GM18951 (cell line): ENCODE data around the gene CUZD1.
"Not testable (repeated sequence)": the region's sequence is repeated elsewhere in the genome, so short reads cannot be mapped to it uniquely, and the experiment has no call there.

ENCODE experiments used
- POLR2A ChIP-seq: IDR thresholded peaks from 4 replicates; pipeline ENCODE4 v1.6.1; 2011; ENCODE audit warnings: mild to moderate bottlenecking; ENCODE audit not compliant: insufficient read length, insufficient read depth; ENCODE audit errors: extremely low read depth
- in situ Hi-C: fragments of 300-500 bp; cut with MboI; formaldehyde crosslinking; loops from one replicate; pipeline ENCODE4 v1.12.0; 2022; ENCODE audit warnings: low sequenced_read_pairs, mixed read lengths, inconsistent platforms; ENCODE audit not compliant: unreplicated experiment

The CUZD1 gene

DNA sequence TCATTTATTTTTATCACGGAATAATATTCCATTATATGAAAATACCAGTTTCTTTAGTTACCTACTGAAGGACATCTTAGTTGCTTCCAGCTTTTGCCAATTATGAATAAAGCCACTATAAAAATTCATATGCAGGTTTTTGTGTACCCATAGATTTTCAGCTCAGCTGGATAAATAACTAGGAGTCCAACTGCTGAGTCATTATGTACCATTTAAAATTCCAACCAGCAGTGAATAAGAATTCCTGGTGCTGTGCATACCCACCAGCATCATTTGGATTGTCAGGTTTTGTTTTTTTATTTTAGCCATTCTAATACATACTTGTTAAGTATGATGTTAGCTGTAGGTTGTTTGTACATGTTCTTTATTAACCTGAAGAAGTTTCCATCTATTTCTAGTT lies 19.2 kb upstream of the CUZD1 start:
- in situ Hi-C loops: no loop called here
- TF ChIP-seq POLR2A: no peak

DNA sequence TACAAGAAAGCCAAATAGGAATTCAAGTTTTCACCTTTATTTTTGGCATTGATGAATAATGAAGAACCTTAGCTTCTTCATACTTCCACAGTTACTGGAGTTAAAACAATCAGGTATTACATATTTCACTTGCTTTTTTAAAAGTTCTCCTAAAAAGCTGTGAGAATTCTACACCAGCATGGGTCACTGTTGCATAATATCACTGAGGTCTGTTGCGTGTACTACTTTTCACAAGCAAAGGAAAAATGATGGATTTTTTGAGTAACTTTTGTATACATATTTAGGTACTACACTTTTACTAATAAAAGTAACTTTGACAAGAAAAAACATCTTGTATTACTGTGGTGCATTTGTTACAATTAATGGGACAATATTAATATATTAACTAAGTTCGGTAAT lies 18.5 kb upstream of the CUZD1 start:
- no peak for TF ChIP-seq POLR2A
- in situ Hi-C loops: no loop called here

DNA sequence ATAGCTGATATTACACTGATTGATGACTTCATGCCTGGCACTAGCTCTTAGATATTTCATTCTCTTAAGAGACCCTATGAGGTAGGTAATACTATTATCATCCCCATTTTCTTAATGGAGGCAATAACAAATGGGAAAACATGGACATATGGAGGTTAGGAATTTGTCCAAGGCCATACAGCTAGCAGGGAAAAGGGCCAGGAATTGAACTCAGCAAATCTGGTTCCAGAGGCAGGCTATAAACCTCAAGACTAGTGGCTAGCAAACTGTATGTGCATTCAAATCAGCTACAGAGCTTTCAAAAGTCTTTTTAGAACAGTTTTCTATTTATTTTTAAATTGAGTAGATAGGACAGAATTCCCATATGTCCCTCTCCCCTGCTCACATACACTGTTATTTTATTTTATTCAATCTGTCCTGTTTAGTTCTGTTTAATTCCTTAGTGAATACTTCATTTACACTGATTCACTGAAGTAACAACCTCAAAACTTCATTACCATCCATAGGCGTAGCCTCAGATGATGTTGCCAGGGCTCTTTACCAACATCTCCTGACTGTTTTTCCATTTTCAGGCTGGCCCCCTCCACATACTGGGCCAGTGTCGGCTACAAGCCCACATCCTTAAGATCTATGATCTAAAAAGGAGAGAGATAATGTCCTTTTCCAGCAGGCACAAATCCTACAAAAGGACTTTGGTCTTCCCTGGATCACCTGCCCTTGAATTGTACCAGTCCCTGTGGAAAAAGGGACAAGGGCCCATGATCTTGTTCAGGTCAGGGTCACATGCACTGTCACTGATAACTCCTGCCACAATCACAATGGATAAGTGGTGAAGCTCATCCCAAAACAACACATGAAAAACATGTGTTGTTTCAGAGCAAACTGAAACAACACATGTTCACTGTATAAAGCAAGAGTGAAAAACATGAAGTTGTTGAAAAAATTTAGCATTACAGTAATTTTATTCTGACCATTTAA lies 17.8 kb upstream of the CUZD1 start:
- TF ChIP-seq POLR2A: no peak
- in situ Hi-C loops: no loop called here

DNA sequence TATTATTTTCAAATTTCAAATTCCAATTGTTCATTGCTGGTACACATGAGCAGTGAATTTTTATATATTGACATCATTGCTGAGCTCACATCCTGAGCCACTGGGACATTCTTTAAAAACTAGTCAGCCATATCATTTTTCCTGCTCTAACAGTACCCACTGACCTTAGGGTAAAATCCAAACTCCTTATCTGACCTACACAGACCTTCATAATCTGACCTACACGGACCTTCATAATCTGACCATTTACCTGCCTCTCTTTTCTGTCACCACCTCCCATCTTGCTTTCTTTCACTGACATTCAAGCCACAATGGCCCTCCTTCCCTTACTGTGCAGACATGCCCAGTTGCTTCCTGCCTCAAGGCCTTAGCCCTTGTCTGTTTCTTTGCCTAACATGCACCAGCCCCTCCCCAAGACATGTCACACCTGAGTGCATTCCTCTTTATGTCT lies 16.1 kb upstream of the CUZD1 start:
- no peak for TF ChIP-seq POLR2A
- in situ Hi-C loops: no loop called here

DNA sequence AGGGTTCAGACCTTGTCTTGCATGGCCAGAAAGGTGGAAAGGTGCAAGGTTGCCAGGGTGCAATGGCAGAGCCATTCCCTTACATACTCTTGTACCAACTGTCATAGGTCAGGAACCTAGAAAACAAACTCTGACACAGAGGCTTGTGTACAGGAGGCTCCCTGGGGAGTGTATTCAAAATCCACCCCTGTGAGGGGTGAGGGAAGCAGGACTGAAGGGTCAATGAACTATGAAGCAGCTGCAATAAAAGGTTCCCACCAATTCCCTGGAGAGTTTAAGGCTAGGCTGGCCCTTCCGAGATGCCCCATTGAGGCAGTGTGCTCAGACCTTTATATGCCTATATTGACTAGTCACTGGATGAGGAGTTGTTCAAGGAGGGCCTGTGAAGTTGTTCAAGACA lies 13.9 kb upstream of the CUZD1 start:
- in situ Hi-C loops: no loop called here

DNA sequence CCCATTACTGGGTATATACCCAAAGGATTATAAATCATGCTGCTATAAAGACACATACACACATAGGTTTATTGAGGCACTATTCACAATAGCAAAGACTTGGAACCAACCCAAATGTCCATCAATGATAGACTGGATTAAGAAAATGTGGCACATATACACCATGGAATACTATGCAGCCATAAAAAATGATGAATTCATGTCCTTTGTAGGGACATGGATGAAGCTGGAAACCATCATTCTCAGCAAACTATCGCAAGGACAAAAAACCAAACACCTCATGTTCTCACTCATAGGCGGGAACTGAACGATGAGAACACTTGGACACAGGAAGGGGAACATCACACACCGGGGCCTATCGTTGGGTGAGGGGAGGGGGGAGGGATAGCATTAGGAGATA lies 12.4 kb upstream of the CUZD1 start:
- in situ Hi-C loops: not testable (repeated sequence)

More for the DNA sequence above, 13.9 kb upstream of the CUZD1 start:
- no peak for TF ChIP-seq POLR2A

DNA sequence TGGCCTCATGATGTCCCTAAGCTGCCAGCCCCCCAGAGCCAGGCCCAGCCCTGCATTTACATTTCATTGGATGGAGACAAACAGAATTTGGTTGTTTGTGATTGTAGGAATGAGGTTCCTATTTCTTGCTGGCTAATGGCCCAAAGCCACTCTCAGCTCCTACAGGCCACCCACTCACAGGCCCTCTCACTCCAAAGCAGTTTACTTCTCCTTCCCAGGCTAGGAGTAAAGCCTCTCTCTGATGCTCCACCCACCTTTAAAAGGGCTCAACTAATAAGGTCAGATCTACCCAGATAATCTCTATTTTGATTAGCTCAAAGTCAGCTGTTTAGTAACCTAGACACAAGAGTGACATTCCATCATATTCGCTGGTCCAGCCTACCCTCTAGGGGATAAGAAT lies 11.2 kb upstream of the CUZD1 start:
- in situ Hi-C loops: no loop called here

DNA sequence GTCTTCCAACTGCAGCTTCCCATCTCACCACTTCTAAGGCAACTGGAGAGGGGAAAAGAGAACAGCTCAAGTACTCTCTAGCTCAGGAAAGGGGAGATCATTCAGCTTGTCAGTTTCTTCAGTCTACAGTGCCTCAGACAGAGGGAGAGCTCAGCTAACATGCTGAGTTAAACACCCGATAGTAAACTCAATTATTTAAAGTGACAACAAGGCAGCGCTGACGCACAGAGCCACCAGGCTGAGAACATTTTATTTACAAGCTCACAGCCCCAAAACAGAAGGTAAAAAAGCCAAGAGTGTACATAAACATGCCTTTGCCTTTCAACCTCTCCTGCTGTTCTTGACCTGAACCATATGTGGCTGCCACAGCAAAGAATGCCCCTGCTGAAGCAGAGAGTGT lies 10.1 kb upstream of the CUZD1 start:
- in situ Hi-C loops: no loop called here
- TF ChIP-seq POLR2A: no peak

More for the DNA sequence above, 11.2 kb upstream of the CUZD1 start:
- TF ChIP-seq POLR2A: no peak

DNA sequence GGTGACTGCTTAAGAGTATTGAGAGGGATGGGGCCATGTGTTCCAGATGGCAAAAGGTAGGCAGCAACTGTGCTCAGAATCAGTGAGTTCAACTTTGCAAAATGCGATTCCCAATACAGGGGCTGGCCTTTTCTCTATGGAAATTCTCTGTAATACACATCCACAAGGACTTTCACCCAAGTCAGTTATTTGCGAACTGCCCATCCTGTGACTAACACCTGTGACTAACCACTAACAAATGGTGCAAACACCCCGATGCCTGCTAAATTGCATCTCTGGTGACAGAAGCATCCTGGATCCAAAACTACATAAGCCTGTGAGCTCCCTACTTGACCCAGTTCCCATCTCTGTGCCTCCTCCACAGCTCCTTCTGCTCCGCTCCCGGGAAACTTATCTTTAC lies 9.0 kb upstream of the CUZD1 start:
- TF ChIP-seq POLR2A: no peak
- in situ Hi-C loops: no loop called here

DNA sequence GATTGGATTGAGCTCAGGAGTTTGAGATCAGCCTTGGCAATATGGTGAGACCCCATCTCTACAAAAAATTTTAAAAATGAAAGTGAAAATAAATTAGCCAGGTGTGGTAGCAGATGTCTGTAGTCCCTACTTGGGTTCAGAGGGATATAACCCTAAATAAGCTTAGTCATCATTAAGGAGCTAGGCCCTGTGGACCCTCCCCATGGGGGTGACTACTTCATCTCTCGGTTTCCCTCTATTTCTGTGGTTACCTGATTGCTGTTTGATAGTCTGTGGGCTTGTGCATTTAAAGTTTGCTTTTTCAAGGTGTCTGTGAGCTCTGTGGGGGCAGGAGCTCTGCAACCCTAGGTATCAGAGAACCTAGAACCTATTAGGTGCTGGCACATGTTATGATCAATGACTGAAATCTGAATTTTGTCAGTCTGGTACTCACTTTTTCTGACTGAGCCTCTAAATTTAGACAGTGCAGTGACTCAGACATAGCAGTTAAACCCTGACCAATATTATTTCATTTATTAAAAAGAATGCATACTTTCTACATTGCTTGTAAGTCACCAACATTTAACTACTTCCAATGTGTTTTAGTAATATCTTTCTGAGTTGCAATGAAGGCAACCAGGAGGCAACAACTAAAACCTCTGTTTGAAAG lies 8.1 kb upstream of the CUZD1 start:
- in situ Hi-C loops: no loop called here
- no peak for TF ChIP-seq POLR2A

DNA sequence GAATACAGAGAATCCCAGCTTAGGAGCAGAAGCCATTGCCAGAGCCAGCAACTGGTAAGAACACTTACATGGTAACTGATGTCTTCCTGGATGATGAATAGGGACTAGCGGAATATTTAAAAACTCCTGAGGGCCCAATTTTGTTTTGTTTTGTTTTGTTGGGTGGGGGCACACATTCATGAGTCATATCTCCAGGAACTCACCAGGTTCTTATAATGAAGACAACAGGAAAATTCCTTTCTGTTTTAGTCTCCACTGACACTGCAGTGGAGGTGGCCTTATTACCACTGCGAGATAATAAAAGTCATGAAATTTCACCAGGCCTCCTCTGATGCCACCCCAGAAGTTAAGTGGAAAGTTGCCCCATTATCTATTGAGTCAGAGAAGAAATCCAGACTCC lies 6.6 kb upstream of the CUZD1 start:
- TF ChIP-seq POLR2A: no peak
- in situ Hi-C loops: no loop called here

DNA sequence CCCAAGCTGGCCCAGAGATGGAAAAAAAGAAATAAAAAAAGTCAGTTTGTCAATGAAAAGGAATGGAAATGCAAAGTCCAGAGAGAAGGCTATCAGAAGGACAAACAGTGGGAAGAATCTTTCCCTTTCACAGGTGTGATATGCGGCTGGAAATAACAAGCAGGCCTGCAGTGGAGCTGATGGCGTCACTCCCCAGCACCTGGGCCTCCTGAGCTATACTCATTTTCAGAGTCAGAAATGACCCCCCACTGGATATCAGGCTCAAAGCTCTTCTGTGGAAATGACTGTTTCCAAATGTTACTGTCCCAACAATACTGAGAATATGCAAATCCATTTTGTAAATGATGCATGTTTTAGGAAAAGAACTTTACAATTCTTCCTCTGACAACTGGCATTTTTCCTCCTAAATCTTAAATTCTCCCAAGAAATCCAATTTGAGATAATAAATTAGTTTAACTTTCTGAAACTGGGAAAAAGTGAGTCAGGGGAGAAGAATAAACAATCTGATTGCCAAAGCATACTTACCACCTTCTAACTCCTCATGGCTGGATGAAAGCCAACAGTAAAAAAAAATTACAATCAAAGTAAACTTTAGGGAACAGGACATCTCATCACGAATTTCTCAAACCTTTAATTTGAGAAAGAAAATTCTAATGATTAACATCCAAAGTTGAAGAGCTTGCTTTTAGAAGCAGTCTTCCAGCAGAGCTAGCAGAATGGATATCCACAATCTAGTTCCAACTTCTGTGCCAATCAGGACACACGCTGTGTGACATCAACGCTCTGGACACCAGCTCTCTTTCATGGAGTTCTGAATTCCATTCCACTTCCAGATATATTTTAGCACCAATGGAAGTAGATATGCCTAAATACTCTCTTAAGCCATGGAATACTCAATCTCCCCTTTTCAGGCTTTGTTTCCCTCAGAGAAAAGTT lies 5.3 kb upstream of the CUZD1 start:
- in situ Hi-C loops: no loop called here
- no peak for TF ChIP-seq POLR2A
